ENCODE measurements around the gene TUBA4B.
"Not testable (repeated sequence)": the region's sequence is repeated elsewhere in the genome, so short reads cannot be mapped to it uniquely, and the experiment has no call there.

TUBA4B gene

GRCh38 chr2:219254590-219255201 lies 1.7 kb downstream of the TUBA4B start:
- ATAC-seq, result no peak
- TF ChIP-seq ZNF565 (CRISPR knock-in tag; conservative IDR thresholded peaks at IDR 0.05; ENCODE audit: low read depth) (no peak), CREB5 (CRISPR knock-in tag; IDR thresholded peaks at IDR 0.05; ENCODE audit: low read depth) (no peak), ZFP30 (CRISPR knock-in tag; IDR thresholded peaks at IDR 0.05) (no peak), TSHZ2 (CRISPR knock-in tag; IDR thresholded peaks at IDR 0.05) (no peak), ZC3H10 (CRISPR knock-in tag; IDR thresholded peaks at IDR 0.05) (no peak), ARNTL (CRISPR knock-in tag; IDR thresholded peaks at IDR 0.05; ENCODE audit: borderline replicate concordance, low read depth) (no peak), POU6F1 (CRISPR knock-in tag; IDR thresholded peaks at IDR 0.05; ENCODE audit: borderline replicate concordance, low read depth) (no peak), BACH2 (CRISPR knock-in tag; IDR thresholded peaks at IDR 0.05; ENCODE audit: borderline replicate concordance) (no peak), OSR1 (CRISPR knock-in tag; IDR thresholded peaks at IDR 0.05) (no peak), ZNF8 (CRISPR knock-in tag; IDR thresholded peaks at IDR 0.05) (no peak), PPARA (CRISPR knock-in tag; IDR thresholded peaks at IDR 0.05; ENCODE audit: borderline replicate concordance) (no peak), ZNF70 (CRISPR knock-in tag; IDR thresholded peaks at IDR 0.05) (no peak), SNAI2 (CRISPR knock-in tag; IDR thresholded peaks at IDR 0.05) (no peak), ISL1 (CRISPR knock-in tag; IDR thresholded peaks at IDR 0.05) (no peak), ESRRG (CRISPR knock-in tag; IDR thresholded peaks at IDR 0.05) (no peak)

GRCh38 chr2:219258942-219259341 lies 5.9 kb downstream of the TUBA4B start:
- ATAC-seq, result not testable (repeated sequence)

- TF ChIP-seq CSDC2 (CRISPR knock-in tag; IDR thresholded peaks at IDR 0.05) (no peak), ARNTL (CRISPR knock-in tag; IDR thresholded peaks at IDR 0.05; ENCODE audit: borderline replicate concordance, low read depth) (no peak), POU6F1 (CRISPR knock-in tag; IDR thresholded peaks at IDR 0.05; ENCODE audit: borderline replicate concordance, low read depth) (no peak), TOX (CRISPR knock-in tag; IDR thresholded peaks at IDR 0.05; ENCODE audit: borderline replicate concordance) (no peak), ZNF8 (CRISPR knock-in tag; IDR thresholded peaks at IDR 0.05) (no peak), ZC3H10 (CRISPR knock-in tag; IDR thresholded peaks at IDR 0.05) (no peak), GLIS3 (CRISPR knock-in tag; IDR thresholded peaks at IDR 0.05) (no peak)
- ATAC-seq, result no peak; the same call in 1 of the 3 replicates
Measured at GRCh38 chr2:219261024-219261855, 8.2 kb downstream of the TUBA4B start.

- ATAC-seq, result no peak
- TF ChIP-seq PATZ1 (CRISPR knock-in tag; IDR thresholded peaks at IDR 0.05; ENCODE audit: borderline replicate concordance) (no peak), TCF4 (CRISPR knock-in tag; IDR thresholded peaks at IDR 0.05; ENCODE audit: borderline replicate concordance) (no peak), ZFP3 (CRISPR knock-in tag; IDR thresholded peaks at IDR 0.05) (no peak), BACH2 (CRISPR knock-in tag; IDR thresholded peaks at IDR 0.05; ENCODE audit: borderline replicate concordance) (no peak), ZC3H10 (CRISPR knock-in tag; IDR thresholded peaks at IDR 0.05) (no peak), GLIS3 (CRISPR knock-in tag; IDR thresholded peaks at IDR 0.05) (no peak), ZNF565 (CRISPR knock-in tag; conservative IDR thresholded peaks at IDR 0.05; ENCODE audit: low read depth) (no peak)
Measured at GRCh38 chr2:219266232-219266631, 13.2 kb downstream of the TUBA4B start.
